Stomach (tissue), 4 donors: ENCODE measurements around the gene TRIM2.

ENCODE experiments used
- EP300 ChIP-seq: sonication (generic); formaldehyde crosslinking; IDR thresholded peaks from one replicate; pipeline ENCODE4 v1.6.1; 2017; ENCODE audit warnings: antibody characterized with exemption
- TF ChIP-seq, protein P1 (sequence below), 7 experiments: fragments of 450-650 bp in 4 of 7; fragments of 200-600 bp in 3 of 7; sonication (generic) in 3 of 7; IDR thresholded peaks; one replicate each; pipeline ENCODE4 v1.5.1; 2016 to 2019; ENCODE audit warnings: antibody characterized with exemption in 7 of 7, control low read depth in 2 of 7, mild to moderate bottlenecking in 1 of 7

DNA sequence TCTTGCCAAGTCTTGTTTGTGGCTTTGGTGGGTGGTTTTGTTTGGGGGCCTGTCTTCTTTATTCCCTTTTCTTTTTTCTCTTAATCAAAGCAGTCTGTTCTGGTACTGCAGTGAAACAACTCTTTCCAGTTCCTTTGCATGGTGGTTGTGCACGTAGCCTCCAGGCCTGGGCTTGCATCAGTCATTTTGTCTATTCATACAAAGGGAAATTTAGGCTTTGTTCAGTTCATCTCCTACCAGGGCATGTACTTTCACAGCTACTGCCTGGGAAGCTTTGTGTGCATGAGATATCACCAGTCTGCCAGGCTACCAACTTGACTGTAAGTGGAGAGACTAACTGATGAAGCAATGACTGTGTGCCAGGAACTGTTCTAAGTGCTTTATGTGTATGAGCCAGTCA lies 8.5 kb downstream of the TRIM2 start:
- TF ChIP-seq, protein P1, sequence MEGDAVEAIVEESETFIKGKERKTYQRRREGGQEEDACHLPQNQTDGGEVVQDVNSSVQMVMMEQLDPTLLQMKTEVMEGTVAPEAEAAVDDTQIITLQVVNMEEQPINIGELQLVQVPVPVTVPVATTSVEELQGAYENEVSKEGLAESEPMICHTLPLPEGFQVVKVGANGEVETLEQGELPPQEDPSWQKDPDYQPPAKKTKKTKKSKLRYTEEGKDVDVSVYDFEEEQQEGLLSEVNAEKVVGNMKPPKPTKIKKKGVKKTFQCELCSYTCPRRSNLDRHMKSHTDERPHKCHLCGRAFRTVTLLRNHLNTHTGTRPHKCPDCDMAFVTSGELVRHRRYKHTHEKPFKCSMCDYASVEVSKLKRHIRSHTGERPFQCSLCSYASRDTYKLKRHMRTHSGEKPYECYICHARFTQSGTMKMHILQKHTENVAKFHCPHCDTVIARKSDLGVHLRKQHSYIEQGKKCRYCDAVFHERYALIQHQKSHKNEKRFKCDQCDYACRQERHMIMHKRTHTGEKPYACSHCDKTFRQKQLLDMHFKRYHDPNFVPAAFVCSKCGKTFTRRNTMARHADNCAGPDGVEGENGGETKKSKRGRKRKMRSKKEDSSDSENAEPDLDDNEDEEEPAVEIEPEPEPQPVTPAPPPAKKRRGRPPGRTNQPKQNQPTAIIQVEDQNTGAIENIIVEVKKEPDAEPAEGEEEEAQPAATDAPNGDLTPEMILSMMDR (IDR thresholded peaks at IDR 0.05): no peak
- TF ChIP-seq EP300: no peak
